HG03175 (cell line): ENCODE data around the gene MTHFD1L.

Experiments used
- ATAC-seq: cut with Tn5 transposase; IDR thresholded peaks from one replicate; pipeline ENCODE4 v1.9.1; 2021; ENCODE audit warnings: mild to moderate bottlenecking, moderate library complexity; ENCODE audit not compliant: unreplicated experiment

MTHFD1L gene

DNA sequence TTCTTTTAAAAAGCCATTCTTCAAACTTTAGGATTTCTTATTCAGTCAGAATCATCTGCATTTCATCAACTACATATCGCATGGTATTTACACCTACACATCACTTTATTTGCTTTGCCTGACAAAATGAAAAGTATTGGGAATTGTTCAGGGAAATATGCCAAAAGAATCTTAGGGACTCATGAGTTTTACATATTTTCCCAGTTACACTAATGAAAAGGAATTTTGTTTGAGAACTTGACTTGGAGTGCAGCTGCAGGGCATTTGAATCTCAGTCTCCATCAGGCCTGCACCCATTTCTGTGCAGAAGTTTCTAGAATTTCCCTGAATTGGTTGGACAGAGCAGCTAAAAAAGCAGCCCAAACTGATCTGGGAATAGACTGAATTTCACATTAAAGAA lies 65.3 kb downstream of the MTHFD1L start:
- no peak for ATAC-seq

DNA sequence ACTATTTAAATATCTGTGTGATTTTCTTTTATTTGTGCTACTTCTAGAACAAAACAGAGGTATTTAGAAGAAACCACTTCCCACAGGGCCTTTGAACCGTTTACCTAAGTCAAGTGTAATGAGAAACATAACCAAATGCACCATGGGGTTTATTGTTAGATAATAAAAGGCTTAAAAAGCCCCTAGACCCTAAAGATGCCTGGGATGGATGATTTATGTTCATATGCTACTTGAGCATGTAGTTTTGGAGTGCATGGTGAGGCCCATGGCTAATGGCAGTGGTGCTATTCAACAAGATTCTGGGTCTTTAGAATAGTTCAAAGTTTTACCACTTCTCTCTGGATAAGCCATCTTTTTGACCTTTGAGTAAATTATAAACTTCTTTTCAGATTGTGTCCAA lies 65.9 kb downstream of the MTHFD1L start:
- ATAC-seq = no peak

DNA sequence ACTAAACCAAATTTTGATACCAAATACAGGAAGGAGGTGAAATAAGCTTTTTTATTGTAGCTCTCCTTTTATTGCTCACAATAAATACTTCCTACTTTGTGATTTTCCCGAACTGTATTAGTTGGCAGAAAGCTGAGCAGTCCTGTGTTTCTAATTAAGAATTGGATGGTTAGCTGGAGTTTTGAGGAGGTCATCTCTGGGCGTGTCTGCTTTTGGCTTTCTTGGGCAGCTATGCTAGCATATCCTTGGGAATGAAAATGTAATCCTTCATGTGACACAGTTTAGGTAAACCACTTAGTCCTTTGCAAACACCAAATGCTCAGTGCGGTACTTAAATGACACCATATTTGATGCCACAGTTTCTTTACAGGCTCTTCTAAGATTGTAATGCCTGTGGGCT lies 67.5 kb downstream of the MTHFD1L start:
- ATAC-seq = no peak

DNA sequence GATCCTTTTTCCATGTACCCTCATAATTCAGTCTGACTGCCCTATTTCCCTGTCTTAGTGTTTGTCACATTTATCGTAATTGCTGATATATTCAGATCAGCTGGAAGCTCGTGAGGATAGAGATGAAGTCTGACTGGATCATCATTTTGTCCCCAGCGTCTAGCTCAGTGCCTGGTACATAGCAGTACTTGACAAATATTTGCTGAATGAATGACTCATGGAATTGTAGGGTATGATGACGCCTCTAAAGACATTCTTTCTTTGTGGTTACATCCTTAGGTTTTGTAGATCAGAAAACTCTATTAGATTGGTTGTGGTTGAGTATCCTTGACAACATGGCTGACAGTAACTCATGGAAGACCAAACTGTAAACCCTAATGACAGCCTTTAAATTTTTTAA lies 68.9 kb downstream of the MTHFD1L start:
- ATAC-seq = no peak

DNA sequence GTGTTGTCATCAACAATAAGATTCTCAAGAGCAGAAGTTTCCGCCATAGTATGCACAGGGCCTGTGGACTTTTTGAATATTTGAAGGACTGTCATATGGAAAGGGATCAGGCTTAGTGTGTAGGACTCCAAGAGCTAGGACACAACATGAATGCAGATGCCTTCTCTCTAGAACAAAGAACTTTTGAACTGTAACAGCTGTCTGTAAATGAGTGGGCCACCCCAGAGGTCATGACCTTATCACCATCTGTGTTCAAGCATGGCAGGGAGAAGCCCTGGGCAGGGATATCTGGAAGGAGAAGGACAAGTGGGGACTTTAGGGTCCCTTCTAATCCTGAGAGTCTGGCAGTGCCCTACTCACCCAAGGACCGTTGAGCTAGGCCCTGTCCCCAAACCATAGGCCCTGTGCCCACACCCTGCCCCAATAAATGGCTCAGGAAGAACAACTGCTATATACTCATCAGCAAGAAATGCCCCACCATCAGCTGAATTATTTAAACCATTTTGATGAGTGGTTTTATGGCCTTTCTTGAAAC lies 70.6 kb downstream of the MTHFD1L start:
- ATAC-seq = no peak

DNA sequence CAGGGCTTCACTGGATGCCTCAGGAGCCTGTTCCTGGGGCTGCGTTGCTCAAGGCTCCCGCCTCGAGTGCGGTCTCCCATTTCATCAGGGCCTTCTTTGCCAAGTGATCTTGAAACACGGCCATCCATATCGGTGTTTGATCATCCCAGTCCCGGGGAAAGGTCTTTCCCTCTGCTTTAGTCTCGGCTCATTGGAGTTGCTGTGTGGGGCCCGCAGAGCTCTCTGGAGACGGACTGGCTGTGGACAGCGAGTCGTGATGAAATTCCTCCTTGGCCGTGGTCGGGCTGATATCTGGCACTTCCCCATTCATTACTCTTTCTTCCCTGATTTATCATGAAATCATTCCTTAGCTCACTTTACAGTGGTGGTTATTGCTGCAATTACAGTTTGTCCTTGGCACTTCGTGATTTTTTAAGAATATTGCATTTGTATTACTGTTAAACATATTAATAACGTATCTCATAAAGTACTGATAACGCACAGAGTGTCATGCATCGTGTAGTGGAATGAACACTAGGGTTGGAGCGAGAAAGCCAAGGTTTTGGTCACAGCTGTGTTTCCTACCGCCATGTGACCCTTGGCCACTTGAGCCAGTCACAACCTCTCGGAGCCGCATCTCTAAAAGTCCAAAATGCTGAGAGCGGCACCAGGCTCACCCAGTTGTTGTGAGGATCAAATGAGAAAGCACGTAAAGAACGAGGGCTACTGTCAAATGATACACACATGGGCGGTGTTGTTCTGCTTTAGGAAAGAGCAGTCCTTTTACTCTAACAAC lies 71.8 kb downstream of the MTHFD1L start:
- no peak for ATAC-seq

DNA sequence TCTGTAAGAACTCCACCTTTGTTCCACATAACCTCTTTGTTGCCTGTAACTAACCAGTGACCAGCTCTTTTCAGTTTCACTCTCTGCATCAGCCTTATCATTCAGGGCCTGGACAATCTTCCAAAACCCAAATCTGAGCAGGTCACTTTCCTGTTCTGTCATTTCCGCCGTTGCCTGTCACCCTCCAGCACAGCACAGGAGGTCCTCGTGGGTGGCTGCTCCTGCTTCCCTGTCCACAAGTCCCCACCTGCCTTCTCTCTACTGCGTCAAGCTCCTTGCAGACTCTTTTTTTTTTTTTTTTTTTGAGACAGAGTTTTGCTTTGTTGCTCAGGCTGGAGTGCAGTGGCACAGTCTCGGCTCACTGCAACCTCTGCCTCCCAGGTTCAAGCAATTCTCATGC lies 73.9 kb downstream of the MTHFD1L start:
- ATAC-seq = no peak

DNA sequence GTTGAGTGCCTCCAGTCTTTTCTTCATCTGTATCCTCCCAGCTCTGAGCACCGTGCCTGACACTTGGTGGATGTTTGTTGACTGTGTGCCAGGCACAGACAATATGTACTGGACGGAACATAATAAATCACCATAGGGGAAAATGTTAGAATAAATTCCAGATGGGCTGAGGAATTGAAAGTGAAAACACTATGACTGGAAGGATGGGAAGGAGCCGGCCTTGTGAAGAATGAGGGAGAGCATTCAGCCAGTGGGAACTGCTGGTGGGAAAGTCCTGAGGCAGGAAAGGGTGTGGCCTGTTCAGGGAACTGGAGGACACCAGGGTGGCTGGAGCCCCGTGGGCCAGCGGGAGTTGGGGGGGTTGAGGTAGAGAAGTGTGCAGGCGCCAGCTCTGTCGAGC lies 75.4 kb downstream of the MTHFD1L start:
- no peak for ATAC-seq

DNA sequence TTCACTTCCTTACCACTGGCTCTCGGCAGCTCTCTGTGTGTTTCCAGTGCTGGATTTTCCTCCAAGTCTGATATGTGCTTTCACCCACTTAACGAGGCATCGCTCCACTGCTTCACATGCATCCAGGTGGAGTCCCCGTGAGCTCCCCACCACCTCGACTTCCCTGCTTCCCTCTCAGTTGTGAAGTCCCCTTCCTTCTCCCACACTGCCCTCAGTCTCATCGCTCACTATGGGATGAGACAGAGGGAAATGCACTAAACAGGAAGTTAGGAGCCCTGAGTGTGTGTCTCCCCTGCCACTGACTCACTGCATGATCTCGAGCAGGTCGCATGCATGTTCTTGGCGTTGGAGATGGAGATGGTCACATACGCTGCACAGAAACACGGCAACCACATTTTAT lies 84.0 kb downstream of the MTHFD1L start:
- no peak for ATAC-seq

DNA sequence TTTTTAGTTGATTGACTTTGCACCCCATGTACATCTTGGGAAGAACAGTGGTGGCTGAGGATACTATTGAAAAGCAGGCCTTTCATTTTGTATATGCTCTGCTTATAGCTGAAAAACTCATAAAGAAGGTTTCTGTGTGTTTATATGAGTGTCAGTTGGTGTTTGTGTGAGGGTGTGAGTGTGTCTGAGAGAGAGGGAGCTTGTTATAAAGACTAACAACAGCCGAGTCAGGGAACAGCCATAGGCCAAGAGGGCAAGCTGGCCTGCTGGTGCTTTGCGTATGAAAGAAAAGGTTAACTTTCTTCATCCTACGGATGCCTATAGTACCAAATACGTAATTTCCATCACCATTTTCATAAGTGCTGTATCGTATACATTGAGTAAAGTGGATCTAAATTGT lies 88.3 kb downstream of the MTHFD1L start:
- no peak for ATAC-seq

DNA sequence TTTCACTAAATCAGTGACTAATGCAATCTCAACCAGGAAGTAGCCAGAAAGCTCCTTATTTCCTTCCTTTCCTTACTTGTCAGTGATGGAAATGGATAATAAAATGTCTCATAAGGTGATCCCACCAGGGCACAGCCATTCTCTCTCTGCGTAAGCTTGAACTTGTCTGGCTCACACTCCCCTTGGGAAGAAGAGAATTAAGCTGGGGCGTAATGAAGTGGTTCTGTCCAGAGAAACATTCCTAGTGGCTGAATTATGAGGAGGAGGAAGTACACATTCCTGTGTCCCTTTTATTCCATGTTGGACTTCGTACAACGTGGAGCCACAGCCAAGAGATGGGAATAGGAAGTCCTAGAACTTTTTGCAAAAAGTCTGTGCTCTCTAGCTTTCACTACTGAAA lies 93.7 kb downstream of the MTHFD1L start:
- no peak for ATAC-seq

DNA sequence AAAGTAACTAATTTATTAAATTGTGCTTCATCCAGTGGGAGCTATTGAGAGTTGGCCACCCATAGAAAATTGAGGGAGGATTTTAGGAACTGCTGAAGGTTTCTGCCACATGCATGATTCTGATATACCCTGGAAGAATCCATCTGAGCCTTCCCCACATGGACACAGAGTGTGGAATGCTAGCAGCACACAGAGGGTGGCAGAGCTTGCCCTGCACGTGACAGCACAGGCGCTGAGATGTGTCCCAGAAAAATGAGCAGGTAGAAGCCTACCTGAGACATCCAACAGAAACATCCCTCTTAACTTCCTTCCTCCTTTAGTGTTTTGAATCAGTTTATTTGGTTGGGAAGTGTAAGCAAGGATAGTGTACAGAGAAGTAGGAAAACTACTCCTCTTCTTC lies 96.9 kb downstream of the MTHFD1L start:
- ATAC-seq = no peak

DNA sequence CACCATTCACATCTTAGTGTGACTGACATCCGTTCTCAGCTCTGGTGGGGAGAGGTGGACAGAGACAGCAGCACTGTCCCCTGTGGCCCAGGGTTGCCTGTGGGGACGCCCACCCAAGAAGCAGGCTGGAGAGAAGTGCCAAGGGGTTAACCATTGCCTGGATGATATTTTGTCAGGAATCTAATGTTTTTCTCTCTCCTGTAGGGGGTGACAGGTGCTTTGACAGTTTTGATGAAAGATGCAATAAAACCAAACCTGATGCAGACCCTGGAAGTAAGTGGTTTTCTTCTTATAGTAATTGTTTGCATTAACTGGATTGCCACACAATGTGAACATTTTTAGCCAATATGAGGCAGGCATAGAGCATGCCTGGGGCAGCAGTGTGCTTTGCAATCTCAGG lies 99.3 kb downstream of the MTHFD1L start:
- no peak for ATAC-seq

DNA sequence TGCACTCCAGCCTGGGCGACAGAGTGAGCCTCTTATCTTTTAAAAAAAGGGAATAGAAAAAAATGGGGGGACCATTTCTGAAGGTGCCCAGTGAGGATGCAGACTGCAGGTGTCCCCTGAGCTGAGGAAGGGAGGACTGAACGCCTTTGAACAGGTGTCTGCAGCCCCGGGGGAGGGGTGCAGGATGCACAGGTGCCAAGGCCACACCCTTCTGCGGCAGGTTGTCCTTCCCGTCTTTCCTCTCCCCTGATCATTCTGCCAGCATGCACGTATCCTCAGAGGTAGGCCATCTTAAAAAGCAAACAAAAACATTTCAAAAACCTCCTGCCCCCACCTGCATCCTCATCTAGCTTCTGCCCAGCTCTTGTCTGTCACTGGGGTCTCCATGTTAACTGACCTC lies 101.3 kb downstream of the MTHFD1L start:
- no peak for ATAC-seq

DNA sequence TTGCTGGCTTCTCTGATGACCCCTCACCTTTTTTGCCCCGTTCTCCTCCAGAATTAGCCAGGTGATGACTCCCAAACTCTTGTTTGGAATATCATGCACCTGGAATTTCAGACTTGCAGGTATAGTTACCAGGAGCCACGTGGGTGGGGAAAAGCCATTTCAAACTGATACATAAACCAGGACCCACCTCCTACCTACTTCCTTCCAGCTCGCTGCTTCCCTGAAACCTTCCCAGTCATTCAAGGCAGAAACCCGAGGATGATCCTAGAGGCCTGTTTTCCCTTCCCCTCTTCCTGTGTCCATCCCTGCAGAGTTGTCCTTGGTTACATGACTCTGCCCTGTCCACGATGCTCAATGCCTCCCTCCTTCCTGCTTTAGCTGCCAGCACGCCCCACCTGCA lies 101.9 kb downstream of the MTHFD1L start:
- no peak for ATAC-seq

DNA sequence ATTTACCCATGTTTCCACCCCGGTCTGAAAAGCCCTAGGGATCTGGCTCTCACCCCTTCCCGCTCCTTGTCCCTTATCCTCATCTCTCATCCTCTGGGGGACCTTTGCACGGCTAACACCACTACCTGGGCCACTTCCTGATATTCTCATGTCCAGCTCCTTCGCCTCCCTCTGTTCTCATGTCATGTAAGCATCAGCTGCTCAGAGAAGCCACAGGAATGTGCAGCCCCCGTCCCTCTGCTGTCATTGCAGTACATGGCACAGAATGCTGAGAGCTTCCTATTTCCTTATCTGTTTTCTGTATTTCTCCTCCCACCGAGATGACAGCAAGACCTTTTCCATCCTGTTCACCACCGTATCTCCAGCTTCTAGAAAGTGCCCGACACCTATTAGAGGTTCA lies 102.4 kb downstream of the MTHFD1L start:
- ATAC-seq = no peak

DNA sequence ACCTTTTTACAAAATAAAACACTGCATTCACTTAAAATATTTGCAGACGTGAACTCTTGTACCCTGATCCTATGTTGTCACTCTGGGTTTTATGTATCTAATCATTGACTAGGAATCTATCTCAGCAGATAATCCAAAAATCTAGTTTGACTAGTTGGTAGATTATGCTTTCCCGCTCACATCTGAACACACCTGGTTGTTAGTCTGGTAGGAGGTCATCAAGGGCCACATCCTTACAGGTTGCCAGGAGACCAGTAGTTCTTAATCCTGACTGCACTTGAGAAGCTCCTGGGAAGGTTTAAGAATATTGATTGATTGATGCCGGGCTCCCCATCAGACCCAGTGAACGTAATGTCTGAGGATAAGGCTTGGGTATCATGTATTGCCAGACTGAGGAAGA lies 104.4 kb downstream of the MTHFD1L start:
- no peak for ATAC-seq

DNA sequence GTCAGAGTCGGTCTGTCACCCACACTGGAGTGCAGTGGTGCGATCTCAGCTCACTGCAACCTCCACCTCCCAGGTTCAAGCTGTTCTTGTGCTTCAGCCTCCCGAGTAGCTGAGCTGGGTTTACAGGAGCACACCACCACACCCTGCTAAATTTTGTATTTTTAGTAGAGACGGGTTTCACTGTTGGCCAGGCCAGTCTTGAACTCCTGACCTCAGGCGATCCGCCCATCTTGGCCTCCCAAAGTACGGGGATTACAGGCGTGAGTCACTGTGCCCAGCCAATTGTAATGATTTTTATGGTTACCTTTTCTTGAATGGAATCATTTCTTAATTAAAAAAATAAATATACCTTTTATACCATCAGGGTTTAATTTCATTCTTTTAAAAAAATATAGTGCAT lies 105.7 kb downstream of the MTHFD1L start:
- no peak for ATAC-seq

DNA sequence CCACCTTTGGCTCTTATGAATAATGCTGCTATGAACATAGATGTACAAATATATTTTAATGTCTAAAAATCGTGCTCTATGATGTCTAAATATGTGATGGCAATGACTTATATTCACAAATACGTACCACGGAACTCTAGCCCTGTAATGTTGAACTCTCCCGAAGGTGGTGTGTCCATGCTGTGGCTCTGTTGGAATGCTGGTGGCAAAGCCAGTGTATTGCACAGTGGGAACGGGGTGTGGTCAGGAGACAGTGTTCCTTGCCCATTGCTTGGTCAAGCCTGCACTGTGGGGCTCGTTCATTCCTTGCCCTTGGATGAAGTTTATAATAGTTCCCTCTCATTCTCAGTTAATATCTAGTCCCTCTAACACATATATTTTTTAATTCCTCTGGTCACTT lies 109.6 kb downstream of the MTHFD1L start:
- no peak for ATAC-seq

DNA sequence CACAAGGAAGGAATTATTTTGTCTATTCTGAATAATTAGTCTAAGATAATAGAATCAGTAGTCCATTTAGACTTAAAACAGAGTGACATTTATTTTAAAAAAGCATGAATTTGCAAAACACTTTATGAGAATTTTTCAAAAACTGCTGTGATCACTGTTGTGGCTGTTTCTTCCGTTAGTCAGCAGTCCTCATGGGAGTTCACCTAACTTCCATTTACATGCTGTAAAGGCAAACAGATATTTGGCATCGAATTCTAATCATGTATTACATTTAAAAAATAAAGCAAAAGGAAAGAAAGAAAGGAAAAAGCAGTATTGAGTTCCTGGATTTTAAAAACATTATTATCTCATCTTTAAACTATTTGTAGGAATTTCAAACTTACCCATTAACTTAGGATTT lies 111.8 kb downstream of the MTHFD1L start:
- ATAC-seq = no peak

DNA sequence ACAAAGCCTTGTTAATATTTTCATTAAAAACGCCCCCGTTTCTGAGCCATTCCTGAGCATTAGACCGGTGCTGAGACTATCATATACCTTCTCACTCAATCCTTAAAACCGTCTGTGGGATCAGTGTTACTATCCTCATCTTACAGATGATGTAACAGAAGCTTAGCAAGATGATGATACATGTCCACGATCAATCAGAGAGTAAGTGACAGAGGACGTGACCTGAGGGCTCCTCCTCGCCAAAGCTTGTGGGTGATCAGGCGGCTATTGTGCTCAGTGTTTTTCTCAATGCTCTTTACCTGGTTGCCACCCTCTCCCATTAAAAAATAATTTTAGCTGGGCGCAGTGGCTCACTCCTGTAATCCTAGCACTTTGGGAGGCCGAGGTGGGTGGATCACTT lies 113.1 kb downstream of the MTHFD1L start:
- ATAC-seq = no peak

DNA sequence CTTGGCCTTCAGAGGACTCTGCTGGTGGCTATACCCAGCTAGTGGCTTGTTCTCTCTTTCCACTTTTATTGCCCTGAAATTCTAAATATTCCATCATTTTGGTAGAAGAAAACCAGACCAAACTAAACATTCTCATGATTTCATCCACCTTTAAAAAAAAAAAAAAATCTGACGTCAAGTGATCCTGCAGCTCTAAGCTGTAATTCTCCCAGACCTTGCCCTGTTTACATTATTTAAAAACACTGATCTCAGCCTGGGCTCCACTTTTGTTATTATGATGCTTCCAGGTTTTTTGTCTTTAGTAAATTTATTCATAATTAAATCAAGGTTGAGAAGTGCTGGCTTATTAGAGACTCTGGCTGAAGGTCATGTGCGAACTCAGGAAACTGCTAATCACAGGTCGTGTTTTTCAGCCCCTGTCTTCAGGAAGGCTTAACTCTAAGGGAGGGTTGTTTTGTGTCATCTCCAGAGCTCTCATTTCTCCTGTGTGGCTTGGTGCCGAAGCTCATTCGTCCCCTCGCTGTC lies 114.4 kb downstream of the MTHFD1L start:
- ATAC-seq = no peak

DNA sequence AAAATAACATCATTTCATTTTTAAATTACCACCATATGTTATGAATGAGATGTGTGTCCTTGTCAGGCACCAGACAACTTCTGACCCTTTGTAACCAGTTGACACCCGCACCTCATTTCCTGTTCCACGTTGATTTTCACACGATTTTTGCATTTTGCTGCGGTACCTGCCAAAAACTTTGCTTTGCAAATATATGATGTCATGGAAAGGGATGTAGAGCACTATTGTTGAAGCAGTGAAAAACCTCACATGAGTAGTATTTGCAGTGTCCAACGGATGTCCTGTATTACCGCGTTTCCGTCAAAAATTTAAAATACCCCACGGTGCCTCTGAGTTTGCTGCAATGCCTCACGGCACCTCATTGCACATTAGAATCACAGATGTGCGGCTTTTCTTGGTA lies 115.6 kb downstream of the MTHFD1L start:
- ATAC-seq = peak; percentile 93
